ENCODE results near the gene EIF3K. TPM values are rescaled to one million over a fixed set of nuclear protein-coding genes. Genes with fewer than 3 reads are reported as not detected.

Gene EIF3K
- total and polyA plus RNA-seq, 2 of the 13 experiments (the other 11 are each of a cell fraction or from before 2014, with no cell fraction given) = 179 to 258 TPM

- TF ChIP-seq BRCA1 (CRISPR knock-in tag; IDR thresholded peaks at IDR 0.05) (no peak), ZNF550 (CRISPR knock-in tag; IDR thresholded peaks at IDR 0.05; ENCODE audit: borderline replicate concordance) (no peak), ZNF101 (CRISPR knock-in tag; IDR thresholded peaks at IDR 0.05; ENCODE audit: borderline replicate concordance, low read depth) (no peak), CREB1 (IDR thresholded peaks at IDR 0.05) (no peak), CREB1 (CRISPR knock-in tag; IDR thresholded peaks at IDR 0.05) (no peak)
These were observed 38.9 kb upstream of the EIF3K start (continued) for GRCh38 chr19:38580080-38580479.

GRCh38 chr19:38583219-38583984 lies 35.6 kb upstream of the EIF3K start:
- TF ChIP-seq ZFP1 (CRISPR knock-in tag; IDR thresholded peaks at IDR 0.05) (no peak), SRY (CRISPR knock-in tag; IDR thresholded peaks at IDR 0.05) (no peak), POLR2AphosphoS2 (IDR thresholded peaks at IDR 0.05; ENCODE audit: low read depth, low read length) (no peak), ZNF274 (CRISPR knock-in tag; IDR thresholded peaks at IDR 0.05) (no peak), ZNF275 (CRISPR knock-in tag; IDR thresholded peaks at IDR 0.05; ENCODE audit: borderline replicate concordance) (no peak), KLF16 (CRISPR knock-in tag; IDR thresholded peaks at IDR 0.05) (no peak), KDM6A (CRISPR knock-in tag; IDR thresholded peaks at IDR 0.05; ENCODE audit: low read depth) (no peak), ZSCAN21 (CRISPR knock-in tag; IDR thresholded peaks at IDR 0.05; ENCODE audit: borderline replicate concordance) (no peak), GRHL1 (CRISPR knock-in tag; conservative IDR thresholded peaks at IDR 0.05) (no peak), ATAD3A (CRISPR knock-in tag; IDR thresholded peaks at IDR 0.05) (no peak)
- Histone ChIP-seq H4K20me1 (ENCODE audit: insufficient read depth, low read length) (no peaks in the 10 kb centered on the region), H3K27ac (ENCODE audit: extremely low read length, insufficient read depth, low read length) (no peak overlapping the region), H3K9me3 (ENCODE audit: low read length) (no peaks in the 10 kb centered on the region), H3K4me1 (ENCODE audit: insufficient read depth, low read length) (no peaks in the 10 kb centered on the region), H3K9ac (ENCODE audit: insufficient read depth, low read depth, low read length) (no peak overlapping the region), H3K36me3 (replicated peaks in 1 of 2; ENCODE audit: control insufficient read depth in 1 of 2, insufficient read depth in 2 of 2, low read length in 2 of 2) (no peaks in the 10 kb centered on the region), H2AFZ (ENCODE audit: low read length) (no peak overlapping the region), H3K4me3 (replicated peaks in 1 of 3; ENCODE audit: insufficient read depth in 1 of 3, low read depth in 2 of 3, low read length in 3 of 3) (no peak overlapping the region), H3K27me3 (ENCODE audit: control insufficient read depth in 1 of 2, insufficient read depth in 2 of 2, low read length in 2 of 2) (no peaks in the 10 kb centered on the region; a peak in 3 of 5 replicates), H3K79me2 (ENCODE audit: insufficient read depth, low read length) (no peaks in the 10 kb centered on the region), H3K4me2 (ENCODE audit: low read depth, low read length) (no peak overlapping the region)
- intact Hi-C loops (cut with micrococcal nuclease; ENCODE audit: unreplicated experiment) (no loop called here), in situ Hi-C loops (cut with HindIII; ENCODE audit: extremely low pct_ligation_motif_present, low pct_unique_long_range_greater_than_20kb) (no loop called here)
- CTCF ChIA-PET (ENCODE audit: low intra/inter-chr PET ratio, low total read pairs) = no interaction called here
- WGBS (ENCODE audit: low lambda C conversion rate) = 43% methylated on average over 12 of the region's 14 CpGs
- BruUV-seq (replicated peaks) = no TSS peak
- DNase-seq (ENCODE audit: low spot score) (no peak), FAIRE-seq (no peak), ATAC-seq (no peak)
- POLR2A ChIA-PET = no interaction called here

All from HepG2 (cell line).